ENCODE data around the gene C10orf53.

Gene C10orf53

GRCh38 chr10:49743464-49744075 is 64.1 kb downstream of the C10orf53 start:
- Histone ChIP-seq H3K36me3 (ENCODE audit: control insufficient read depth, insufficient read depth, low read length) (no peaks in the 10 kb centered on the region), H3K4me3 (ENCODE audit: insufficient read depth, low read depth, low read length, poor library complexity, severe bottlenecking) (no peak overlapping the region), H3K27me3 (replicated peaks; ENCODE audit: control insufficient read depth, insufficient read depth, low read length, poor library complexity, severe bottlenecking) (no peaks in the 10 kb centered on the region), H3K27ac (ENCODE audit: insufficient read depth, low read length, poor library complexity, severe bottlenecking) (no peak overlapping the region), H3K4me1 (ENCODE audit: control insufficient read depth, insufficient read depth, low read length, poor library complexity, severe bottlenecking) (no peaks in the 10 kb centered on the region), H3K9me3 (ENCODE audit: control insufficient read depth, low read length) (no peaks in the 10 kb centered on the region)
- DNase-seq: no peak

DNA sequence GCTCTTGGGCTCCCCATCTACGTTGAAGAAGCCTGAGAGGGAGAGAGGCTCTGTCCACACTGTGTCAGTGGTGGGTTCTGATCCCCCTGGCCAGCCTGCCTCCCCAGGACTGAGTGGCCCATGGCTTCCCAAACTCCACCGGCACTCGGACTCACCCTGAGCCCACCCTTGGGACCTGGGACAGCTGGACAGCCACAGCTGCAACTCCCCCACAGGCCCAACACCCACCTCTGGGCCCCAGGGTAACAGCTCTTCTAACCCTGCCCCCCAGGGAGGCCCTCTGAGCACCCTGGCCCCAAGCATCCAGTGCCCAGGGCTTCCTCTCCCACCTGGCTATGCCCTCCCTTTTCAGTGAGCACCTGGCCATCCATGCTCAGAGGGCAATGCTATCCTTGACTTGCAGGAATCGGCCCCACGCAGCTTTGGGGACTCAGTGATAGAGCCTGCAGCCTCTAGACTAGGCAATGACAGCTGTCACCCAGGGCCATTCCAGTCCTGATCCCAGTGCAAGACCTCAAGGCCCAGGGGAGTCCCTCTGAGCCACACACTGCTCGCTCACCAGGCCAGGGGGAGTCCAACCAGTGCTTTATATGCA is 64.7 kb downstream of the C10orf53 start:
- no peaks in the 10 kb centered on the region for H3K27me3 ChIP-seq (replicated peaks; ENCODE audit: control insufficient read depth, insufficient read depth, low read length, poor library complexity, severe bottlenecking)

DNA sequence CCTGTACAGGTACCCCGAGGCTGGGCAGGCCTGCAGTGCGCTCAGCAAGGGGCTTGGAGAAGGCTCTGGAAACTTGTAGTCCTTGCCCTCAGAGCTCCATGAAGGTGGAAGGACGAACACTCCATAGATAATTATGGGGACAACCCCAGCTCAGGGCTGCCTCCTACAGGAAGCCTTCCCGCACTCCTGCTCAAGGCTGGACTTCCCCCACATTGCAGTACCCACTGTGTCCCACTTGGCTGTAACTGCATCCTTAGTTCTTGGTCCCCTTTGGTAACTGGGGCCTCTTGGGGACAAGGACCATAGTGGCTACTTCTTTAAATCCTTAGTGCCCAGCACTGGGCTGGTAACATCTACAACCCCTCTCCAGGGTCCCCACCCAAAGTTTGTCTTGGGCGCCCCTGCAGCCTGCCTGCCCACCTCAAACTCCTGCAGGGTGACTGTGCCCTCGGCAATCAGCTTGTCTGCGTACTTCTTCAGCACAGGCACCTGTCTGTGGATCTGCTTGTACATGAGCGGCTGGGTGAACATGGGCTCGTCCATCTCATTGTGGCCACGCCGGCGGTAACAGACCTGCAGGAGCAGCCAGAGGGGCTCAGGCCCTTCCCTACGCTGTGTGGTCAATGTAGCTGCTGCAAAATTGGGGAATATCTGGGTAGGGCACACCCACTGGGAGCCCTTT is 65.6 kb downstream of the C10orf53 start:
- H3K27me3 ChIP-seq (replicated peaks; ENCODE audit: control insufficient read depth, insufficient read depth, low read length, poor library complexity, severe bottlenecking): no peaks in the 10 kb centered on the region
- H3K36me3 ChIP-seq (ENCODE audit: control insufficient read depth, insufficient read depth, low read length): no peaks in the 10 kb centered on the region
- H3K4me3 ChIP-seq (ENCODE audit: insufficient read depth, low read depth, low read length, poor library complexity, severe bottlenecking): no peak overlapping the region
- no peaks in the 10 kb centered on the region for H3K4me1 ChIP-seq (ENCODE audit: control insufficient read depth, insufficient read depth, low read length, poor library complexity, severe bottlenecking)
- H3K9me3 ChIP-seq (ENCODE audit: control insufficient read depth, low read length): no peaks in the 10 kb centered on the region
- H3K27ac ChIP-seq (ENCODE audit: insufficient read depth, low read length, poor library complexity, severe bottlenecking): no peak overlapping the region
- DNase-seq: no peak

More for the DNA sequence above, 64.7 kb downstream of the C10orf53 start:
- H3K9me3 ChIP-seq (ENCODE audit: control insufficient read depth, low read length): no peaks in the 10 kb centered on the region
- H3K4me1 ChIP-seq (ENCODE audit: control insufficient read depth, insufficient read depth, low read length, poor library complexity, severe bottlenecking): no peaks in the 10 kb centered on the region
- H3K4me3 ChIP-seq (ENCODE audit: insufficient read depth, low read depth, low read length, poor library complexity, severe bottlenecking): no peak overlapping the region
- no peaks in the 10 kb centered on the region for H3K36me3 ChIP-seq (ENCODE audit: control insufficient read depth, insufficient read depth, low read length)
- DNase-seq: no peak
- no peak overlapping the region for H3K27ac ChIP-seq (ENCODE audit: insufficient read depth, low read length, poor library complexity, severe bottlenecking)

DNA sequence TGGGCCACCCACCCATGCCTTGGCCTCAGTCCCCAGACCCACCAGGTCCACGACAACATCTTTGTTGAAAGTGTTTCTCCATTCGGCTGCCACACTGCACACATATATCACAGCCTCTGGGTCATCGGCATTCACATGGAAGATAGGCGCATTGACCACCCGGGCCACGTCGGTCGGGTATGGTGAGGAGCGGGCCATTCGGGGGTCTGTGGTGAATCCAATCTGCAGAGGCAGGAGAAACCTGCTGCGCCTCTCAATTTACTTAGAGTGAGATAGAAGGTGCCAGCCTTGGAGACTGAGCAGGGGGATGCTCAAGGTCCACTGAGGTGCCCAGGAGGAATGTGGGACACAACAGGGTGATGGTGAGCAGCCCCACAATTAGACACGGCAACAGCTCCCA is 66.3 kb downstream of the C10orf53 start:
- Histone ChIP-seq H3K9me3 (ENCODE audit: control insufficient read depth, low read length) (no peaks in the 10 kb centered on the region), H3K27ac (ENCODE audit: insufficient read depth, low read length, poor library complexity, severe bottlenecking) (no peak overlapping the region), H3K4me1 (ENCODE audit: control insufficient read depth, insufficient read depth, low read length, poor library complexity, severe bottlenecking) (no peaks in the 10 kb centered on the region), H3K4me3 (ENCODE audit: insufficient read depth, low read depth, low read length, poor library complexity, severe bottlenecking) (no peak overlapping the region), H3K27me3 (replicated peaks; ENCODE audit: control insufficient read depth, insufficient read depth, low read length, poor library complexity, severe bottlenecking) (no peaks in the 10 kb centered on the region), H3K36me3 (ENCODE audit: control insufficient read depth, insufficient read depth, low read length) (no peaks in the 10 kb centered on the region)
- no peak for DNase-seq

DNA sequence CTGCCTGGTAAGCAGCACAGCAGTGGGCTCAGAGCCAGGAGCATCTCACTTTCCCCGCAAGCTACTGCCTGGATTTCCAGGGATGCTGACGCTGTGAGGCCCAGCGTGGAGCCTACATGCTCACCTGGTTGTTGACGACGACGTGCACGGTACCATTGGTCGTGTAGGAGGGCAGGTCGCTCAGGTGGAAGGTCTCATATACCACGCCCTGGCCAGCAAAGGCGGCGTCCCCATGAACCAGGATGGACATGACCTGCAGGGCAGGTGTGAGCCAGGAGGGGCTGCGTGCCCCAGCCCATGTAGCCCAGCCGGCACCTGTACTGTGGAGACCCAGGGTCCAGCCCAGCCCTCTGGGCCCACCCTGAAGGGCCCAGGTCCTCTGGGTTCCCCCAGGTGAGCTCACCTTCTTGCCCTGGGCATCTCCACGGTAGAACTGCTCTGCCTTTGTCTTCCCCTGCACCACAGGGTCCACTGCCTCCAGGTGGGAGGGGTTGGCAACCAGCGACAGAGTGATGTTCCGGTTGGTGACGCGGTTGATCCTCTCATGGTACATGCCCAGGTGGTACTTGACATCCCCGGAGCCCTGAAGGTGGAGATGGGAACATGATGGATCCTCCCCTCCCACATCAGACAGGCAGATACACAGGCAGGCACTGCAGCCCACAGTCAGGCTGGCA is 67.3 kb downstream of the C10orf53 start:
- no peaks in the 10 kb centered on the region for H3K36me3 ChIP-seq (ENCODE audit: control insufficient read depth, insufficient read depth, low read length)
- H3K27ac ChIP-seq (ENCODE audit: insufficient read depth, low read length, poor library complexity, severe bottlenecking): no peak overlapping the region
- no peaks in the 10 kb centered on the region for H3K9me3 ChIP-seq (ENCODE audit: control insufficient read depth, low read length)
- H3K4me1 ChIP-seq (ENCODE audit: control insufficient read depth, insufficient read depth, low read length, poor library complexity, severe bottlenecking): no peaks in the 10 kb centered on the region
- no peaks in the 10 kb centered on the region for H3K27me3 ChIP-seq (replicated peaks; ENCODE audit: control insufficient read depth, insufficient read depth, low read length, poor library complexity, severe bottlenecking)
- no peak overlapping the region for H3K4me3 ChIP-seq (ENCODE audit: insufficient read depth, low read depth, low read length, poor library complexity, severe bottlenecking)
- DNase-seq: no peak
